ENCODE measurements around the gene ABTB2.

Gene ABTB2

DNA sequence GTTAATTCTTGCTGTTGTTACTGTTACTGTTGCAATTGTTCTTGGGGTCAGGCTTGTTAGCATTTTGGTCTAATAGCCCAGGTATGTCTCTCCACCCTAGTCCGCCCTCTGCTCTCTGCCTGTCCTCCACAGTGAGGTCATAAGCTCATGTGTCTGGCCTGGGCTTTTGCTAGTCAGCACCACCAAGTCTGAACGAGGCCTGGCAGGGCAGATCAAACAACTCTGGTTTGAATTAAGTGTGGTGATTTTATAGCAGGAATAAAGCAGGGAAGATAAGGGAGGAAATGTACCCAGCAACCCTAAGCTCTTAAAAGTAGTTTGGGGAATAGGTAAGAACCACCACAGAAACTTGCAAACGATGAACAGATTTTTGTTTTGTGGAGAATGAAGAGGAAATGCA is 98.7 kb downstream of the ABTB2 start:
- DNase-seq (ENCODE audit: low read depth in 2 of 2) = no peak

DNA sequence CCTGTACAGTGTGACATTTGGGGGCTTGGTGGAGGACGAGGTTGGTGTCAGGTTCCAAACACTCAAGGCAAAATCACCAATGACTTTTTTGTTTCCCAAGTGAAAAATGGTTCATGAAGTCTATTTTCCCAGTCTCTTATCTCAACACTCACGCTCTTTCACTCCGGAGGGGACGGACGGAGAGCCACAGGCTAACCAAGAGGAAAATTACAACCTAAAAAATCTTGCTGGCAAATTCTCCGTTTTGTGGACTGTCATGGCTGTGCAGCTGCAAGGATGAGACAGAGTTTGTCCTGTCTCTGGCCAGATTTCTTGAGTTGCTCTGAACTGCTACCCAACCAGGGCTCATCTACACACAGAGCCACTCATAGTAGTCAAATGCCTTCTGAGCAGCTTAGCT is 101.2 kb downstream of the ABTB2 start:
- H3K4me3 ChIP-seq (replicated peaks in 1 of 2; ENCODE audit: low read depth in 2 of 2, low read length in 2 of 2) = no peak overlapping the region
- no peak for DNase-seq (ENCODE audit: low read depth in 2 of 2)
- TF ChIP-seq, protein P1, sequence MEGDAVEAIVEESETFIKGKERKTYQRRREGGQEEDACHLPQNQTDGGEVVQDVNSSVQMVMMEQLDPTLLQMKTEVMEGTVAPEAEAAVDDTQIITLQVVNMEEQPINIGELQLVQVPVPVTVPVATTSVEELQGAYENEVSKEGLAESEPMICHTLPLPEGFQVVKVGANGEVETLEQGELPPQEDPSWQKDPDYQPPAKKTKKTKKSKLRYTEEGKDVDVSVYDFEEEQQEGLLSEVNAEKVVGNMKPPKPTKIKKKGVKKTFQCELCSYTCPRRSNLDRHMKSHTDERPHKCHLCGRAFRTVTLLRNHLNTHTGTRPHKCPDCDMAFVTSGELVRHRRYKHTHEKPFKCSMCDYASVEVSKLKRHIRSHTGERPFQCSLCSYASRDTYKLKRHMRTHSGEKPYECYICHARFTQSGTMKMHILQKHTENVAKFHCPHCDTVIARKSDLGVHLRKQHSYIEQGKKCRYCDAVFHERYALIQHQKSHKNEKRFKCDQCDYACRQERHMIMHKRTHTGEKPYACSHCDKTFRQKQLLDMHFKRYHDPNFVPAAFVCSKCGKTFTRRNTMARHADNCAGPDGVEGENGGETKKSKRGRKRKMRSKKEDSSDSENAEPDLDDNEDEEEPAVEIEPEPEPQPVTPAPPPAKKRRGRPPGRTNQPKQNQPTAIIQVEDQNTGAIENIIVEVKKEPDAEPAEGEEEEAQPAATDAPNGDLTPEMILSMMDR (IDR thresholded peaks at IDR 0.05; ENCODE audit: low read depth, low read length) = no peak

More for the DNA sequence above, 98.7 kb downstream of the ABTB2 start:
- no peak overlapping the region for H3K4me3 ChIP-seq (replicated peaks in 1 of 2; ENCODE audit: low read depth in 2 of 2, low read length in 2 of 2)
- TF ChIP-seq, protein P1 (IDR thresholded peaks at IDR 0.05; ENCODE audit: low read depth, low read length) = no peak

DNA sequence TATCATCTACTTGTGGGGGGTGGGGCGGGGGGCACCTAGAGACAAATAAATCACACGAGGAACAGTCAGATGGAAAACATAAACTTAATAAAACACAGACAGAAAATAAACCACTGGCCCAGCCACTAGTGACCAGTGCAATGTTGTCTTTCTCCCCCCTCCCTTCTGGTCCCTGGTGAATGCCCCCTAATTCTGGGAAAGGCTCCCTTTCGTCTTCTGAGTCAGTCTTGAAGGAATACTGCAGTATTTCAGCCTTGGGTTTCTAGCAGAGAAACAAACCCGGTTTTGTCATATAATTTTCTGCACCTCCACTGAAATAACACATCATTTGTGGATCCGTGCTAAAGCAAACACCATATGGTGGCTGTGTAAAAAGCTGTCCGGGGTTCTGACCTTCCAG is 101.7 kb downstream of the ABTB2 start:
- TF ChIP-seq, protein P1 (IDR thresholded peaks at IDR 0.05; ENCODE audit: low read depth, low read length) = no peak
- no peak overlapping the region for H3K4me3 ChIP-seq (replicated peaks in 1 of 2; ENCODE audit: low read depth in 2 of 2, low read length in 2 of 2)
- DNase-seq (ENCODE audit: low read depth in 2 of 2) = no peak

DNA sequence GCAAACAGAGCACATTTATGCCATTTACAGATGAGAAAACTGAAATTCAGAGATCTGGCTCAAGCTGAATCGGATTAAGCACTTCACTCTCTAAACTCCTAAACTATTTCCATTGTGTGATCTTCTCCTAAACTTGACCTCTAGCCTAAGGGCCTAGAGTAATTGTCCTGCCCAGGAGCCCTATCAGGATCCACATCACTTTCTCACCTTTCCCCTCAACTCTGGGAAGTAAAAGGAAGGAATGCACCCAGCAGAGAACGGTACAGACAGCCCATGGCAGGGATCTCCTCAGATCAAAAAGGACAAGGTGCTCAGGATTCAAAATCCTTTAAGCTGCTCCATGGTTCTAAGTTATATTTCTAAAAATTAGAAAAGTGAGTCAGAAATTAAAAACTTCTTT is 102.7 kb downstream of the ABTB2 start:
- no peak for DNase-seq (ENCODE audit: low read depth in 2 of 2)
- H3K4me3 ChIP-seq (replicated peaks in 1 of 2; ENCODE audit: low read depth in 2 of 2, low read length in 2 of 2) = no peak overlapping the region
- TF ChIP-seq, protein P1 (IDR thresholded peaks at IDR 0.05; ENCODE audit: low read depth, low read length) = no peak

GRCh38 chr11:34254011-34254410 is 103.8 kb downstream of the ABTB2 start:
- TF ChIP-seq, protein P1 (IDR thresholded peaks at IDR 0.05; ENCODE audit: low read depth, low read length) = no peak
- H3K4me3 ChIP-seq (replicated peaks in 1 of 2; ENCODE audit: low read depth in 2 of 2, low read length in 2 of 2) = no peak overlapping the region
- no peak for DNase-seq (ENCODE audit: low read depth in 2 of 2)

DNA sequence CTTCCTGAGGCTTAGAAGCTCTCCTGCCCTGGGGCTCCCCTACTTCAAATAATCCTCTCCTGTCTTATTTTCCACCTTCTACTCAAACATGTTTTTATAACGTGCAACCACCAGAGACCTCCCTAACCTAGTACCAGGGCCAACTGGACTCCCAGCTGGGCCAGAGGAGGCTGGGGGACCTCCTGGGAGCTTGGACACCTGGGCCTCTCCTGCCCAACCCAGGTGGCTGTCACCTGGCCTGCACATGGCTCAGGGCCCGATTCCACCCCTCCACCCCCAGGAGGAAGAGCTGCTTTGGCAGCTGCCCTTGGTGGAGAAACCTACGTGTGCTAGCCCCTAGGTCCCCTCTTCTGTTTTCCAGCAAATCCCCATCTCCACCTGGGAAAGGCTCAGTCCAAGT is 105.2 kb downstream of the ABTB2 start:
- TF ChIP-seq, protein P1 (IDR thresholded peaks at IDR 0.05; ENCODE audit: low read depth, low read length) = no peak
- no peak for DNase-seq (ENCODE audit: low read depth in 2 of 2)
- H3K4me3 ChIP-seq (replicated peaks in 1 of 2; ENCODE audit: low read depth in 2 of 2, low read length in 2 of 2) = no peak overlapping the region

DNA sequence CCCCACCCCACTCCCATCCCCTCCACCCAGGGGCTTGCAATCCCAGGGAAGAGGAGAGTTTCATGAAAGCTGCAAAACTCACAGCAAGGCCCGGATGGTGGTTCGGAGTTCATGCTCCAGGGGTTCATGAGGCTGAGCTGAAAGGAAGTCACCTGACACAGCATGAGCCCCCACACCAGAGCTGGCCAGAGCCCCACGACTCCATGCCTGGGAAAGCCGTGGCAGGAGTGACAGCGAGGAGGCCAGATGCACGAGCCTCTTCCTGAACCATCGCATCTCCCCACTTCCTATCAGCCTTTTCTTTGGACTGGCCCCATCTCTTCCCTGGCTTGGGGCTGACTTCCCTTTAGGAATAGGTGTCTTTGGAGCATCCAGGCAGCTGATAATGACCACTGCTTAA is 105.8 kb downstream of the ABTB2 start:
- H3K4me3 ChIP-seq (replicated peaks in 1 of 2; ENCODE audit: low read depth in 2 of 2, low read length in 2 of 2) = no peak overlapping the region
- TF ChIP-seq, protein P1 (IDR thresholded peaks at IDR 0.05; ENCODE audit: low read depth, low read length) = no peak
- no peak for DNase-seq (ENCODE audit: low read depth in 2 of 2)
